Esophagus muscularis mucosa (tissue), 3 donors: ENCODE measurements around the gene FMN2.

ENCODE experiments used
- CTCF ChIP-seq, 3 experiments: fragments of 200-600 bp in 2 of 3; fragments of 450-650 bp in 1 of 3; sonication (generic) in 2 of 3; IDR thresholded peaks; one replicate each; pipeline ENCODE4 v1.5.1; 2017 to 2019; ENCODE audit warnings: antibody characterized with exemption in 3 of 3, mild to moderate bottlenecking in 2 of 3, moderate library complexity in 1 of 3
- POLR2AphosphoS5 ChIP-seq, 2 donors: sonication (generic); formaldehyde crosslinking; IDR thresholded peaks; one replicate each; pipeline ENCODE4 v1.6.1; 2017; ENCODE audit warnings: antibody characterized with exemption in 2 of 2

GRCh38 chr1:240115831-240116230, 24.1 kb downstream of the FMN2 start:
- TF ChIP-seq POLR2AphosphoS5 (IDR thresholded peaks at IDR 0.05), result no peak
- TF ChIP-seq CTCF (IDR thresholded peaks at IDR 0.05), result no peak
